NCI-H128 (cell line): Measurements from ENCODE around the gene PMCH.
"Not testable (repeated sequence)": the region's sequence is repeated elsewhere in the genome, so short reads cannot be mapped to it uniquely, and the experiment has no call there.

ENCODE experiments used
- DNase-seq: peaks from one replicate; lab custom pipeline; 2025; ENCODE audit not compliant: unreplicated experiment; lab: John Stamatoyannopoulos, UW

The PMCH gene, protein sequence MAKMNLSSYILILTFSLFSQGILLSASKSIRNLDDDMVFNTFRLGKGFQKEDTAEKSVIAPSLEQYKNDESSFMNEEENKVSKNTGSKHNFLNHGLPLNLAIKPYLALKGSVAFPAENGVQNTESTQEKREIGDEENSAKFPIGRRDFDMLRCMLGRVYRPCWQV

DNA sequence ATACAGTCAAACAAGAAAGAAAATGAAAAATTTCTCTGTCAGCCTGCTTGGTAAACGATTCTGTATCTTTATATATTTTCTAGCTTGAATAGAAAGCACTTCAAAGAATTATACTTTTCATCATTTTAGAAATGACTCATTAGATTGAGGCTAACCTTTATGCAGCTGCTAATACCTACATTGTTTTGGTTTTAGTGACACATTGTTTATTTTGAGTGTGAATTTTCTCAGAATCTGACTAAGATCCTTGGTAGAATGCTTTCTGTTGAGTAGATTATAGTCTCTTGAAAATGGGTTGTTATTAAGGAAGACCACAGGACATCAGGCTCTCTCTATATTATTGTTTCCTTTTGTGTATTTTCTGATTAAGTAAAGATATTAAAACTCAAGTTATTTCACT, at the start of gene PMCH:
Gene PMCH (minus strand): TSS at position 45 of the 400 bp plus-strand sequence. CDS start 63 bp downstream, outside the sequence.
- DNase-seq, result no peak

DNA sequence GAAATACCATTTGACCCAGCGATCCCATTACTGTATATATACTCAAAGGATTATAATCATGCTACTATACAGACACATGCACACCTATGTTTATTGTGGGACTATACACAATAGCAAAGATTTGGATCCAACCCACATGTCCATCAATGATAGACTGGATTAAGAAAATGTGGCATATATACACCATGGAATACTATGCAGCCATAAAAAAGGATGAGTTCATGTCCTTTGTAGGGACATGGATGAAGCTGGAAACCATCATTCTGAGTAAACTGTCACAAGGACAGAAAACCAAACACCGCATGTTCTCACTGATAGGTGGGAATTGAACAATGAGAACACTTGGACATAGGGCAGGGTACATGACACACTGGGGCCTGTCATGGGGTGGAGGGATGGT, 43.2 kb upstream of the PMCH start:
- not testable (repeated sequence) for DNase-seq

DNA sequence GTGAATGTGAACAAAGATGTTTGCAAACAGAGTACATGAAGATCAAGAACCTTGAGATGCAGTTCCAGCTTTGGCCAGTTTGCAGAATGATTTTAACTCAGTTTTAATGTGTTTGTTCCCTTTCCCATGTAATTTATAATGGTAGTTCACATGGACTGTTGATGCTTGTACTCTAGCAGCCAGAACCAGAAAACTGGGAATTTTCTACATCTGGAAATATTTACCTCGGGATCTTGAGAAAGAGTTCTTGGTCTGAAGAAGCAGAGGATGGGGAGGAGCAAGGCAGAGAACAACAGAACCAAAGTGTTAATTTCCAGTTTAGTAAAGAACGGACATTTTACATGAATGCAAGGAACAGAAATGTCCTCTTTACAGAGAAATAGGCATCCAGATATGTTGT, 37.0 kb upstream of the PMCH start:
- no peak for DNase-seq

DNA sequence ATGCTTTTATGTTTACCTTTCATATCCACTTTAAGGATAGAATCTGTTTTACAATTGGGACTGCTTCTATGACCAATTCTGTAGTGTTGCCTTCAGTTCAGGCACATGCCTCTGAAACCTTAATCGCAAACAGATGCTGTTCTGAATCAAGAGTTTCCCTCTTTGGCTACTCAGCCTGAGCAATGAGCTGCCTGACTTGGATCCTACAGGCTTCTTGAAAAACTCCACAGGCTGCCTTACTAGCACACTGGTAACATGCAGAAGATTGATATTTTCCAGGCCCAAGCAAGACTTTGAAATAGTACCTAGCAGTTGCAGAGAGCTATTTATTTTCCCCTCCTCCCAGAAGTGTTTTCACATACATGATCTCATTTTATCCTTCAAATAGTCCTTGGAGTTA, 34.8 kb upstream of the PMCH start:
- DNase-seq, result no peak

DNA sequence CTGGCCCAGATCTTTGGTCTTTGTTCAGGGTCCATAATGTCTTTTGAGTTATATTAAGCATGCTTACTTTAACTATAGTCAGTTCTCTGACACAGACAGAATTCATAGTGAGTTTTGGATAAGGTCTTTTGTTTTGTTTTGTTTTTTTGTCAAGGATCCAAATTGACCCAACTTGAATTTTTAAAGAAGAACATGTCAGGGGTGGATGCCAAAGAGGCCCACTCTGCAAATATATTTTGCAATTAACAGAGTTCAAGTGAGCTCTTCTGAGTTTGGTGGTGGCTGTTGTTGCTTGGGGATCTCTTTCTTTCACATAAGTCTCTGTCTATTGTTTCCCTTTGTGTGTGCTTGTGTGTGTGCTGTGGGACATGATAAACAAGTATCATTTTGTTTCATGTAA, 34.4 kb upstream of the PMCH start:
- DNase-seq, result no peak

DNA sequence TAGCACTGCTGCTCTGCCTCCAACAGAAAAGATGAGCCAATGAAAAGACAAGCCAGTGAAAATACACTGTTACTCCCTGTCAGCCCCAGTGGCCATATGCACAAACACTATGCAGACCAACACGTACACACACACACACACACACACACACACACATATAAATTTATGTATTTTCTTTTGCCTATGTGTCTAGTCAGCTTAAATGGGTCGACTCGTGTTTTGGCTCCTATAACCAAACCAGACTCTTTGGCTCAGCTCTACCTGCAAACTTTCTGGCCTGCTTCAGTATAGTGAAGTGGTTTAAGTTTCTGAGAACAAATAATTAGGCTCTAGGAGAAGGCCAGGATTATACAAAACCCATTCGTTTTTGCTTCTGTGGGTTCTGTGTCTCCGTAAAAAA, 30.3 kb upstream of the PMCH start:
- no peak for DNase-seq

DNA sequence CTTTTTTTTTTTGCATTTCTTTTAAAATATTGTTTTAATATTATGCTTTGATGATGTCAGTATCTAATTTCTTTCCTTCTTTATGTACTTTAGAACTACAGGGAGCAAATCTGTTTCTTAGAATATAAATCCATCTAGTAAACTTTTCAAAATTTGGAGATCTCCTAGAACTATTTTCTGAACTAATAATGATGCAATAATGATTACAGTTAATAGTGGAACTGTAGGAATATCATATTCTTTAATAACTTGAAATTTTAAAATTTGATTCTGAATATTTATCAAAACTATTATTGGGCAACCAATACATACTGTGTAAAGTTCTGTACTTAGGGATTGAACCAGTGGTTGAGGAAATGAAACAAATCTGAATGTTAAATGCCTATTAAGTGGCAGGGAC, 23.1 kb upstream of the PMCH start:
- DNase-seq, result no peak

DNA sequence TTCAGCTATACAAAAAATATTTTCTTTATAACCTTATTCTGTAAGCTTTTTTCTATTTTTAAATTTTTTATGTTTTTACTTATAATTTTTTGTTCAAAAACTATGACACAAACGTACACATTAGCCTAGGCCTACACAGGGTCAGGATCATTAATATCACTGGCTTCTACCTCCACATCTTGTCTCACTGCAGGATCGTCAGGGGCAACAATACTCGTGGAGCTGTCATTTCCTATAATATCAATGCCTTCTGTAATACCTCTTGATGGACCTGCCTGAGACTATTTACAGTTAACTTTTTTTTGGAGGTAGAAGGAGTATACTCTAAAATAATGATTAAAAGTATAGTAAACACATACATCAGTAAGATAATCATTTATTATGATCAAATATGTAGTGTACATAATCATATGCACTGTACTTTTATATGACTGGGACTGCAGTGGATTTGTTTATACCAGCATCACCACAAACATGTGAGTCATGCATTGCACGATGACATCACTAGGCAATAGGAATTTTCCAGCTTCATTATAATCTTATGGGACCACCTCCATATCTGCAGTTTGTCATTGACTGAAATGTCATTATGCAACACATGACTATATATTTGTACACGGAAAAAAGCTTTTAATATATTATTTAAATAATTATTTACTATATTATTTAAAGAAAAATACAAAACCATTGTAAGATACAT, 18.5 kb upstream of the PMCH start:
- DNase-seq, result no peak

DNA sequence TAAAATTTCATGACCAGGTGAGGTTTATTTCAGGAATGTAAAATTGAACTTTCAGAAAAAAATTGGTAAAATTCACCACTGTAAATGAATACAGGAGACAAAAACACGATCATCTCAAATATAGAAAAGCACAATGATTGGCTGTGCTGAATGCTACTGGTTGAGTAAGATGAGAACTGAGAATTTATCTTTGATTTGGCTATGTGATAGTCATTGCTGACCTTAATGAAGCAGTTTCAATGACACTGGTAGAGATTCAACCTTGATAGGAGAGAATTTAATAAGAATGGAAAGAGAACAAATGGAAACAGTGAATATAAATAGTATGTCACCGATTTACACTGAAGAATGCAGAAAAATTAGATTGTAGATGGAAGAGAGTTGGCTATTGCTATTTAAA, 6.4 kb upstream of the PMCH start:
- DNase-seq, result no peak

DNA sequence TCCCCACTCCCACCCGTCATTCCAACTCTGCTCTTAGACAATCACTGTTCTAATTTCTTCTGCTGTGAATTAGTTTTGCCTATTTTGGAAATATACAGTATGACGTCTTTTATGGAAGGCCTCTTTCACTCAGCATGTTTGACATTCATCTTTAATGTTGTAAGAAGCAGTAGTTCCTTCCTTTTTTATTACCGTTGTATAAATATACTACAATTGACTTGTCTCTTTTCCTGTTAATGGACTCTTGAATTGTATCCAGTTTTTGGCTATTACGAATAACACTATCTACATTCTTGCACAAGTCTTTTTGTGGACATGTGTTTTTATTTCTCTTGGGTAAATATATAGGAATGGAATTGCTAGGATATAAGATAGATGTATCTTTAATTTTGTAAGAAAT, 4.9 kb upstream of the PMCH start:
- DNase-seq, result no peak

DNA sequence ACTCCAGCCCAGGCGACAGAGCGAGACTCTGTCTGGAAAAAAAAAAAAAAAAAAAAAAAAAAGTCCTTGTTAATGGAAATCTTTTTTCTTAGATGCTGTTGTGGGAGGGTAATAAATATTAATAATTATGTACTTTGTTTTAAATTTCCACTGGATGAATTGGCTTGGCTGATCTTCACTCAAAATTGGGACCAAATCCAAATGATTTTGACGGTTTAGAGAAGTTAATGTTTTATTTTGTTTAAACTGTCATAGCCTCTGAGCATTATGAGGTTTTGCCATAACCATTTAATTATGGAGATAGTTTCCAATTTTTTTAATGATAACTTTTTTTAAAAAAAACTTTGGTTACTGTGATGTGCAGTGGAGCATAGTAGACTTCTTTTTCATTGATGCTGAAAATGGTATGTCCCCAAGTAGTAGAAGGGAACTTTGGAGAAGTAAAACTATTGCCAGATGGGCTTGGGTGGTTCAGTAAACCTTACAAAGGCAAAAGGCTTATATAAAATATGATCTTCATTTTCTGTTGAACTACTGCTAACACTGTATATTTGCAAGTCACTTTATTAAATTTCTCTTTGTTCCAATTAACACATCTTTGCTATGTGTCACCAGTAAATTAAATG, 3.9 kb upstream of the PMCH start:
- DNase-seq, result no peak

DNA sequence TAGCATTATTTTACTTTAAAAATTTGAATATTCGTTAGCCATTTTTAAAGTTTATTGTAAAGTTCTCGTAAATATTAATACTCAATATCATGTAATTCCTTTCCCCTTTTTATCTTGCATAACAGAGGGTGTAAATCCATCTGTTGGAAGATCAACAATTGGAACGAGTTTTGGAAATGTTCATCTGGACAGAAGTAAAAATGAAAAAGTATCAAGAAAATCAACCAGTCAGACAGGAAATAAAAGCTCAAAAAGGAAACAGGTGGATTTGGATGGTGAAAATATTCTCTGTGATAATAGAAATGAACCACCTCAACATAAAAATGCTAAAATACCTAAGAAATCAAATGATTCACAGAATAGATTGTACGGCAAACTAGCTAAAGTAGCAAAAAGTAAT, 1.8 kb downstream of the PMCH start:
- DNase-seq, result no peak

DNA sequence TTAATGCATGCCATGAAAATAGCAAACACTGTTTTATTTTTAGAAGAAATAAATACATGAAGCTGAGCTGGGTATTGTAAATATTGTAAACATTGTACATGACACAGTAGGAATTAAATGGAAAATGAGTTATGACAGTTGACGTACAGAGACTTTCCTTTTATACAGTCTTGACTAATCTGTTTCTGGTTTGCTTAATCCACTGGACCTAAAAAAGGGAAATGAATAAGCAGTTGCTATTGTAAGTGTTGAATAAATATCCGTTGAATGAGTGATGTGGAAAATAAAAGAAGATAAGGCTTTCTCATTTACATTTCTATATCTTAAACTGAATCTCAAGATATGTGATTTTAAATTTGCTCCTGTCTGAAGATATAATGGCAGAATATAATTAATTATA, 15.0 kb downstream of the PMCH start:
- no peak for DNase-seq

DNA sequence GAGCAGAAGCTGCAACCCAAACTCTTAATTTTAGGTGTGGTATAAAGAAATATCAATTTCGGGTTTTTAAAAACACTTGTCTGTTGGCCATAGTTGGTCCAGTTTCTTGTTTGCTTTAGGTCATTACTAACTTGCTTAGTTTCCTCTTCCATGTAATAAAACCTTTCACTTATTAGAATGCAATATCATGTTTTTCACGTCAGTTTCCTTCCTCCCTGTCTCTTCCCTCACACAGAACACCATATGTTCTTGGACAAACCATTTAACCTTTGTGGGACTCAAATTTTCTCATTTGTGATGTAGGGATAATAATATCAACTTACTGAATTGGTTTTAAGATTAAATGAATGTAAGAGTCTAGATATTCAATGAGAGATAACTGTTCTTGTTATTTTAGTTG, 22.9 kb downstream of the PMCH start:
- DNase-seq, result no peak

DNA sequence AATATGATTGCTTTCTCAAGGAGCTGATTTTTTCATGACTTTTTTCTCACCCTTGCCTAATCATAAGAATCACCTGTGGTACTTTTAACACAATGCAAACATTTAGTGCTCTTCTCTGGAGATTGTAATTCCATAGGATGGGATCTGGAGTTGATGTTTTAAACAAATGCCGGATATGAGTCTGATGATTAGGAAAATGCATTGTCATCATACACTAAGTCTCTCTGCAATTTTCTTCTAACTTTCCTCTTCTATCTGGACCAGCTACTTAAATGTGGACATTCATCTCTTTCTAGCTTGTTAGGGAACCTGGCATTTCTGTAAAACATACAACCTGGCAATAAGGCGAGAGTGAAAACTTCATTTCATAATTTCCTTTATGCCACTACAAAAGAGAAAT, 23.5 kb downstream of the PMCH start:
- DNase-seq, result no peak

DNA sequence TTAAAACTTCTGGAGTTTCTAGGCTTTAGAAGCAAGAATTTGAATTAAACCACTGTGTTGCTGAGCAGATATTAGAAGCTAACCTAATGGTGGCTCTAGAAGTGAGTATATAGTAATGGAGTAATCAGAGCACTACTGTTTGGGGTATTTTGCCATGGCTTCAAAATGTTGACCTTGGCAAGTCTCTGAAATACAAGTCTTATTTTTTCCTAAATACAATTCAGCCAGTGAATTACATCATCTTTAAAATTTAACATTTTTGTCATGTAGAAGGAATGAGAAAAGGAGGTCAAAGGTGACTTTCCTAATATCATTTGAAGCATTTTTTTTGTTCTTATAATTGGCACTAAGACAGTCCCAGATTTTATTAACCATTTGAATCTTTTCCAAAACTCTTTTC, 25.2 kb downstream of the PMCH start:
- no peak for DNase-seq

DNA sequence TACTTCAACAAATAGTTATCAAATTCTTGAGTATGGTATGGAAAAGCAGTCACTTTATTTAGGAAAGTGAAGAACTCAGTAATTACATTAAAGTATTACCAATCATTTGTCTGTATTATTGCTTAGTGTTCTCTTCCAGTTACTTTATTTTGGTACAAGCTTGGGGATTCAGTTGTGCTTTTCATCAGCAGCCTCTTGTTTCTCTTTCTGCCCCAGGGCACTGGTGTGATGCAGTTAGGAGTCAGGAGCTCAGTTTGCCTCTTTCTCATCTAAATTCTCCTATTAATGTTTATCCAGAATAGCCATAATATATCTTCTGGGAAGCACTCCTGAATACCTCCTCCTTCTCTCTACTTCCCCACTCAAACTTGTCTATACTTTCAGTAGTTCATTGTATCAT, 25.7 kb downstream of the PMCH start:
- no peak for DNase-seq

DNA sequence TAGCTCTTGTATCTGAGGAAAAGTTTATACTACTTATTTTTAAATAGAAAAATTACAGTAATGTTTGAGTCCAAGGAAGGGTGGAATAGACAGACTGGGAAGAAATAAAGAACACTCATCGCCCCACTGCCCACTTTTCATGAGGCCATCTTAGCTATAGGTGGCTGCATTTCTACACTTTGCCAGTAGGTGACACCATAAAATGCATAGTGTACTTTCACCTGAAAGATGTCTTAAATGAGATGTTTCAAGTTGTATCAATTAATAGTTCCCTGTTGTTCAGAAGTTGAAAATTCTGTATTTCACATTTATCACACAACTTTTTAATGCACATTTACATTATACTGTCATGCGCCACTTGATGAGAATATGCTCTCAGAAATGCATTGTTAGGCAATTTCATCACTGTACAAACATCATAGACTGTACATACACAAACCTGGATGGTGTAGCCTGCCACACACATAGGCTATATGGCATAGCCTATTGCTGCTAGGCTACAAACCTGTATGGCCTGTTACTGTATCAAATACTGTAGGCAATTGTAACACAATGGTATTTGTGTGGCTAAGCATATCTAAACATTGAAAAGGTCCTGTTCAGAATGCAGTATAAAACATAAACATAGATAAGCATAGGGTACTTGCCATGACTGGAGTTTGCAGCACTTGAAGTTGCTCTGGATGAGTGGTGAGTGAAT, 27.6 kb downstream of the PMCH start:
- DNase-seq, result no peak

DNA sequence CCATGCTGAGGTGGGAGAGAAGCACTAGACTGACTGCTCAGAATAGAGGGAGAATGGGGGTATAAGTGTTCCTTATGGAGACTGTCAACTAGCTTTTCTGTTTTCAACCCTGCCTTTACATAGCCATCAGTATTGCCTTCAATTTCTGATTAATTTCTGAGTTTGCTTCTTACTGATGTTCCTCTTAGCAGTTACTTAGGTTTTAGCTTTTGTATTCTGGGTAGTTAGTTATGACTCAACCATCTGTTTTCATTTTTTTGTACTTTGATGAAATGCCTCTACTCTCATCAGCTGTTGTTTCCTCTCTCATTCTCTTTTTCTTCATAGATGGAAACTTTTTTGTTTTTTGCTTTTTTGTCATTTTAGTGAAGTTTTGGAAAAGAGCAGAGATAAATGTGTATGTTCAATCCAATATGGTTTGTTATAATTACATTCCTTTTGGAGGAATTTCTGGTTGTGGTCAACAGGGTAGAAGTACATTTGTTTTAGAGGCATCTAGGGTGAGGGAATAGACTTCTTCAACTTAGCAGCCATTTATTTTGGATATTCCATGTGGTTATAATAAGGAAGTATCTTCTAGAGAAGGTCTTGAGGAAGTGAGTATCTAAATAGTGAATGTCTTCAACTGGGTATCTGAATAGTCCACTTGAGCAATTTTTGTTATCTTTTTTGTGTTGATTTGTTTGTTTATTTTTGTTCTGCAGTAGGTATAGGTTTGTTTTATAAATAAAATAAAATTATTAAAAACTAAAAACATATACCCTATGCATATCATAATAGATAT, 29.6 kb downstream of the PMCH start:
- DNase-seq, result no peak

DNA sequence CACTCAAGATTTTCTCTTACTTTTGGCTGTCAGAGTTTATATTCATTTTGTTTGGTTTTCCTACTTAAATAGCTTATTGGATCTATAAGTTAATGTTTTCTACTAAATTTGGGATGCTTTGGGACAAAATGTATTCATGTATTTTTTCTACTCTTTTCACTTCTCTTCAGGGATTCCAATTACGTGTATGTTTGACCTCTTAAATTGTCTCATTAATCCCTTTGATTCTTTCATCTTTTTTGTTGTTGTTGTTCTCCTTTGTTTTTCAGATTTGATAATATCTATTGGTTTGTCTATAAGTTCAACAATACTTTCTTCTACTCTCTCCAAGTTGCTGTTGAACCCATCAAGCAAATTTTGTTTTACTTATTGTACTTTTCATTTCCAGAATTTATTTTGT, 34.2 kb downstream of the PMCH start:
- no peak for DNase-seq

DNA sequence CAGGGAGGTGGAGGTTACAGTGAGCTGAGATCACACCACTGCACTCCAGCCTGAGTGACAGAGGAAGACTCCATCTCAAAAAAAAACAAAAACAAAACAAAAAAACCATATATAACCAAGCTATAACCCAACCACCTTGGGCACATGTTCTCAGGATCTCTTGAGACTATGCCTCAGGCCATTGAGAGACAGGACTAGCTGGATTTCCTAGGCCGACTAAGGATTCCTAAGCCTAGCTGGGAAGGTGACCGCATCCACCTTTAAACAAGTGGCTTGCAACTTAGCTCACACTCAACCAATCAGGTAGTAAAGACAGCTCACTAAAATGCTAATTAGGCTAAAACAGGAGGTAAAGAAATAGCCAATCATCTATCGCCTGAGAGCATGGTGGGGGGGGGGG, 42.4 kb downstream of the PMCH start:
- not testable (repeated sequence) for DNase-seq
